ENCODE measurements around the gene CFAP100.

CFAP100 gene

GRCh38 chr3:126353694-126354321 is 40.9 kb upstream of the CFAP100 start:
- peaks cover 0 to 22% (median 18%) of the 10 kb centered on the region in 4 experiments for H3K4me1 ChIP-seq (ENCODE audit: control extremely low read depth in 1 of 4, control insufficient read depth in 4 of 4, insufficient read depth in 4 of 4, low read length in 3 of 4)
- peaks cover 2 to 47% (median 26%) of the 10 kb centered on the region in 5 experiments for H3K27me3 ChIP-seq (replicated peaks in 2 of 5; ENCODE audit: control insufficient read depth in 4 of 5, insufficient read depth in 5 of 5, low read length in 4 of 5)
- WGBS (ENCODE audit: insufficient coverage): 100% methylated on average over 4 of the region's 8 CpGs
- no peaks in the 10 kb centered on the region for H3K36me3 ChIP-seq (ENCODE audit: control insufficient read depth in 4 of 4, insufficient read depth in 4 of 4, low read length in 3 of 4)
- CTCF ChIA-PET: interaction anchor here (1.4 kb wide), 1 partner anchor 11 kb away, joined by 3 read pairs; no protein-coding TSS in a partner anchor
- peaks cover 0 to 2% (median 0%) of the 10 kb centered on the region in 5 experiments for H3K9me3 ChIP-seq (ENCODE audit: control extremely low read depth in 1 of 5, control insufficient read depth in 4 of 5, insufficient read depth in 2 of 5, low read depth in 1 of 5, low read length in 4 of 5)
- no peak for DNase-seq
- no peak overlapping the region for H3K4me3 ChIP-seq (ENCODE audit: control insufficient read depth in 1 of 7, extremely low read depth in 1 of 7, insufficient read depth in 4 of 7, low read depth in 2 of 7, low read length in 6 of 7)
- H3K27ac ChIP-seq (ENCODE audit: insufficient read depth in 1 of 2, low read depth in 1 of 2, low read length in 2 of 2, poor library complexity in 1 of 2, severe bottlenecking in 2 of 2): no peak overlapping the region
- POLR2A ChIA-PET: no interaction called here

DNA sequence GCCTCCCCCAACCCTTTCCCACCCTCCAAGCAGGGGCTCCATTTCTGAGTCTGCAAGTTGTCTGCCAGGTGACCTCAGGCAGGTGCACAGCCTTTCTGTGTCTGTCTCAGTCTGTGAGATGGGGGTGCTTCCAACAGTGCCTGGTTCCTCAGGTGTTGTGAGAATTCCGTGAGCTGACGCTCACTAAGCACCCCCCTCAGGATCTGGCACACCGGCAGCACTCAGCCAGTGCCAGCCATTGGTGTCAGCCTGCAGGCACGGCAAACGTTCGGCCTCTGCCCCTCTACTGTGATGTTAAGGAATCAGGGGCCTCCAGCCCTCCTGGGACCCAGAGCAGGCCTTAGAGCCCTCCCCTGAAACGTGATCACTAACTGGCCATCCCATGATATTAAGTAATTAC is 39.9 kb upstream of the CFAP100 start:
- ChIA-PET POLR2A (no interaction called here), CTCF (interaction anchor here (1.4 kb wide), 1 partner anchor 10 kb away, joined by 3 read pairs; no protein-coding TSS in a partner anchor)
- peaks cover 0 to 22% (median 18%) of the 10 kb centered on the region in 4 experiments for H3K4me1 ChIP-seq (ENCODE audit: control extremely low read depth in 1 of 4, control insufficient read depth in 4 of 4, insufficient read depth in 4 of 4, low read length in 3 of 4)
- no peak for DNase-seq
- no peak overlapping the region for H3K27ac ChIP-seq (ENCODE audit: insufficient read depth in 1 of 2, low read depth in 1 of 2, low read length in 2 of 2, poor library complexity in 1 of 2, severe bottlenecking in 2 of 2)
- WGBS (ENCODE audit: insufficient coverage): 93% methylated on average over 5 of the region's 7 CpGs
- H3K27me3 ChIP-seq (replicated peaks in 2 of 5; ENCODE audit: control insufficient read depth in 4 of 5, insufficient read depth in 5 of 5, low read length in 4 of 5): peaks cover 10 to 57% (median 29%) of the 10 kb centered on the region in 5 experiments
- no peak overlapping the region for H3K4me3 ChIP-seq (ENCODE audit: control insufficient read depth in 1 of 7, extremely low read depth in 1 of 7, insufficient read depth in 4 of 7, low read depth in 2 of 7, low read length in 6 of 7)
- H3K9me3 ChIP-seq (ENCODE audit: control extremely low read depth in 1 of 5, control insufficient read depth in 4 of 5, insufficient read depth in 2 of 5, low read depth in 1 of 5, low read length in 4 of 5): peaks cover 0 to 10% (median 2%) of the 10 kb centered on the region in 5 experiments
- H3K36me3 ChIP-seq (ENCODE audit: control insufficient read depth in 4 of 4, insufficient read depth in 4 of 4, low read length in 3 of 4): no peaks in the 10 kb centered on the region

- no peak overlapping the region for H3K27ac ChIP-seq (ENCODE audit: insufficient read depth in 1 of 2, low read depth in 1 of 2, low read length in 2 of 2, poor library complexity in 1 of 2, severe bottlenecking in 2 of 2)
- peaks cover 0 to 22% (median 18%) of the 10 kb centered on the region in 4 experiments for H3K4me1 ChIP-seq (ENCODE audit: control extremely low read depth in 1 of 4, control insufficient read depth in 4 of 4, insufficient read depth in 4 of 4, low read length in 3 of 4)
- H3K36me3 ChIP-seq (ENCODE audit: control insufficient read depth in 4 of 4, insufficient read depth in 4 of 4, low read length in 3 of 4): no peaks in the 10 kb centered on the region
- peaks cover 10 to 62% (median 31%) of the 10 kb centered on the region in 5 experiments for H3K27me3 ChIP-seq (replicated peaks in 2 of 5; ENCODE audit: control insufficient read depth in 4 of 5, insufficient read depth in 5 of 5, low read length in 4 of 5)
- DNase-seq: no peak
- 100% methylated on average over 2 of the region's 3 CpGs for WGBS (ENCODE audit: insufficient coverage)
- no peak overlapping the region for H3K4me3 ChIP-seq (ENCODE audit: control insufficient read depth in 1 of 7, extremely low read depth in 1 of 7, insufficient read depth in 4 of 7, low read depth in 2 of 7, low read length in 6 of 7)
- H3K9me3 ChIP-seq (ENCODE audit: control extremely low read depth in 1 of 5, control insufficient read depth in 4 of 5, insufficient read depth in 2 of 5, low read depth in 1 of 5, low read length in 4 of 5): peaks cover 0 to 10% (median 2%) of the 10 kb centered on the region in 5 experiments
- ChIA-PET CTCF (interaction anchor here (1.4 kb wide), 1 partner anchor 10 kb away, joined by 3 read pairs; no protein-coding TSS in a partner anchor), POLR2A (no interaction called here)
Observed at GRCh38 chr3:126355251-126355650, 39.5 kb upstream of the CFAP100 start.

DNA sequence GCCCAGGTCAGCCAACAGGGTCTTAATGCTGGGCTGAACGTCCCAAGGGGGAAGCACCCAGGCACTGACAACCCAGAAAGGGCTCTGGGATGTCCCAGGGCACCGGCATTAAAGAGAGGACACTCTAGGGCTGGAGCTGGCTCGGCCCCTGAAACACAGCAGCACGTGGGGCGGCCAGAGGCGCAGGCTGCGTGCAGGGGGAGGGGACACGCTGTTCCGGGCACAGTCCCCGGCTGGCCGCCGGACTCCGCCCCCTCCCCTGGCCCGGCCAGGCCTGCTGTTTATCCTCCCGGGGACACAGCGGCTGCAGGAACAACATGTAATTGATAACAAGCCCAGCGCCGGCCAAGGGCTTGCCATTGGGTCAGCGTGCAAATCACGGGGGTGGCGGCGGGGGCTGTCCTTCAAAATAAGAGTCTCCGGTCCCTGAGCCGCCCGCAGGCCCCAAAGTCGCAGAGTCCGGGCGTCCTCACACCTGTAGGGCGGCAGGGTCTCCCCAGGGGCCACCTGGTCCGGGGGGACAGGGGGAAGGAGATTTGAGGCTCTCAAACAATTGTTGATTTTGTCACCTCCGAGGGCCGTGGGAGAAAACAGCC is 38.8 kb upstream of the CFAP100 start:
- DNase-seq: peak in 1 of 3 donors; percentile 4
- H3K4me3 ChIP-seq (ENCODE audit: control insufficient read depth in 1 of 7, extremely low read depth in 1 of 7, insufficient read depth in 4 of 7, low read depth in 2 of 7, low read length in 6 of 7): peak overlapping the region in 5 of 7 experiments; percentile 13 to 70 (median 59)
- ChIA-PET POLR2A (no interaction called here), CTCF (no interaction called here)
- H3K9me3 ChIP-seq (ENCODE audit: control extremely low read depth in 1 of 5, control insufficient read depth in 4 of 5, insufficient read depth in 2 of 5, low read depth in 1 of 5, low read length in 4 of 5): peaks cover 0 to 10% (median 2%) of the 10 kb centered on the region in 5 experiments
- H3K27me3 ChIP-seq (replicated peaks in 2 of 5; ENCODE audit: control insufficient read depth in 4 of 5, insufficient read depth in 5 of 5, low read length in 4 of 5): peaks cover 10 to 67% (median 32%) of the 10 kb centered on the region in 5 experiments
- WGBS (ENCODE audit: insufficient coverage): 5% methylated on average over 25 of the region's 32 CpGs
- H3K27ac ChIP-seq (ENCODE audit: insufficient read depth in 1 of 2, low read depth in 1 of 2, low read length in 2 of 2, poor library complexity in 1 of 2, severe bottlenecking in 2 of 2): no peak overlapping the region
- H3K4me1 ChIP-seq (ENCODE audit: control extremely low read depth in 1 of 4, control insufficient read depth in 4 of 4, insufficient read depth in 4 of 4, low read length in 3 of 4): peaks cover 0 to 22% (median 18%) of the 10 kb centered on the region in 4 experiments
- no peaks in the 10 kb centered on the region for H3K36me3 ChIP-seq (ENCODE audit: control insufficient read depth in 4 of 4, insufficient read depth in 4 of 4, low read length in 3 of 4)

DNA sequence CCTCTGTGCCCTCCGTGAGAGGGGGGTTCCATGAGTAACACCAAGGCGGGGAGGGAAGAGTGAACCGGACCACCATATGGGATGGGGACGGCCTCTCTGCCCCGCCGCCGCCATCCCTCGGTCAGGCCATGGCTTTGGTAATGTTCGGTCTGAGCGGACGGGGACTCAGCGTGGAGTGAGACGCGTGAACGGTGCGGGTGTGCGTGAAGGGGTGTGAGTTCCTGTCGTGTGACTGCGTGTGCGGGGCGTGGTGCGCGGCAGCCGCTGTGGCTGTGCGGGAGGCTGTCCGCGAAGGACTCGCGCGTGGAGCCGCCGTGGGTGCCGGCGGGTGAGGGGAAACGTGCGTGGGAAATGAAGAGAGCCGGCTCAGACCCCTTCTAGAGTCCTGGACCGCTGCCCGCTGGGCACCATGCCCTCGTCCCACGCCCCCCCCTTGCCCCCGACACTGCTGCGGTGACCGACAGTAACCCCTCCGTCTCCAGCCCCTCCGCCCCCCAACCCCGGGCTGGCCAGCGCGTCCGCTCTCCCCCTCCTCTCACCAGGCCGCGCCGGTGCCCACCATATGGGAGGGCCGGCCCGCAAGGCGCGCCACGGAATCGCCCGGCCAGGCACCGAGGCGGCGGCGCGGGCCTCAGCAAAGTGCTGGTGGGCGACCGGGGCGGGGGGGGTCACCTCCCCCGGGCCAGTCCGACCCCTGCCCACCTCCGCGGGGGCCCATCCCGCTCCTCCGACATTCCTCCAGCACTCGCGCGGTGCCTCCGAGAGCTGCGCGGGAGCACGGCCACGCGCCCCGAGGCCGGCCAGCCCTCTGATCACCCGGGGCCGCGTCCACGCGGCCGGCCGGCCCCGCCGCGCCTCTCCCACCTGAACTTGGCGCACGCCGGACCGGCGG is 38.1 kb upstream of the CFAP100 start:
- H3K36me3 ChIP-seq (ENCODE audit: control insufficient read depth in 4 of 4, insufficient read depth in 4 of 4, low read length in 3 of 4): no peaks in the 10 kb centered on the region
- peaks cover 0 to 10% (median 2%) of the 10 kb centered on the region in 5 experiments for H3K9me3 ChIP-seq (ENCODE audit: control extremely low read depth in 1 of 5, control insufficient read depth in 4 of 5, insufficient read depth in 2 of 5, low read depth in 1 of 5, low read length in 4 of 5)
- H3K4me1 ChIP-seq (ENCODE audit: control extremely low read depth in 1 of 4, control insufficient read depth in 4 of 4, insufficient read depth in 4 of 4, low read length in 3 of 4): peaks cover 0 to 22% (median 18%) of the 10 kb centered on the region in 4 experiments
- POLR2A ChIA-PET: no interaction called here
- CTCF ChIA-PET: interaction anchor here (1.5 kb wide), 1 partner anchor 33 kb away, joined by 3 read pairs; no protein-coding TSS in a partner anchor
- under 1% methylated on average over 66 of the region's 100 CpGs for WGBS (ENCODE audit: insufficient coverage)
- H3K4me3 ChIP-seq (ENCODE audit: control insufficient read depth in 1 of 7, extremely low read depth in 1 of 7, insufficient read depth in 4 of 7, low read depth in 2 of 7, low read length in 6 of 7): peak overlapping the region in 6 of 7 experiments; percentile 34 to 70 (median 54)
- DNase-seq: peak in 2 of 3 donors; percentile 41 to 56
- H3K27me3 ChIP-seq (replicated peaks in 2 of 5; ENCODE audit: control insufficient read depth in 4 of 5, insufficient read depth in 5 of 5, low read length in 4 of 5): peaks cover 10 to 74% (median 34%) of the 10 kb centered on the region in 5 experiments
- H3K27ac ChIP-seq (ENCODE audit: insufficient read depth in 1 of 2, low read depth in 1 of 2, low read length in 2 of 2, poor library complexity in 1 of 2, severe bottlenecking in 2 of 2): no peak overlapping the region

DNA sequence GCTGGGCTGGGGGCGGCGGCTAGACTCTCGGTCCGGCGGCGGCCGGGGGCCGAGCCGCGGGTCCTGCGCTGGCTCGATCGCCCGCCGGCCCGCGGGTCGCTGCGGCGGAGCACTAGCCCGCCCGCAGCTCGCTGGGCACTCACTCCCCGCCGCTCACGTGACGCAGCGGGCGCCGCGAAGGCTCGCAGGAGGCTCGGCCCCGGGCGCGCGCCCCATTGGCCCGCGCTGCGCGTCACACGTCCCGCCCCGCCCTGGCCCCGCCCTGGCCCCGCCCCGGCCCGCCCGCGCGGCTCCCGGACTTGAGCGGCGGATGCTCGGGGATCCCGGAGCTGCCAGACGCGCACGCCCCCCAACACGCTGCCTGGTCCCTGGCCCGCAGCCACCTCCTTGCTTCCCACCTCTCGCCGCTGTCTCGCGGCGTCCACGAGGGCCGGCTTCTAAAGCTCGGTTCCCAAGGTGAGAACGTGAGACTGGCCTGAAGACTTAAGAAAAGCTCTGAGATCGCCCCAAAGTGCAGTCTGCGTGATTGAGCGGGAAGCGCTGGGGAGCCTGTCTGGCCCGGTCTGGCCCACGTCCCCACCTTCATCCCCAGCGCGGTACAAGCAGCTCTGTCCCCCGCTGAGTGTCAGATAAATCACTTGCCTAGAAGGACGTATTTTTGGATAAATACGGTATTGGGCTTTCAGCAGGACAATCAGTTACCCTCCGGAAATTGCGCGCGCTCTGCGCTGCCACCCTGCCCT is 37.2 kb upstream of the CFAP100 start, which contains the start of gene KLF15:
TSS of gene KLF15 (minus strand) at position 114 of the 743 bp plus-strand sequence. CDS start 4,486 bp downstream, outside the sequence.
- H3K27me3 ChIP-seq (replicated peaks in 2 of 5; ENCODE audit: control insufficient read depth in 4 of 5, insufficient read depth in 5 of 5, low read length in 4 of 5): peaks cover 10 to 79% (median 35%) of the 10 kb centered on the region in 5 experiments
- peaks cover 0 to 22% (median 18%) of the 10 kb centered on the region in 4 experiments for H3K4me1 ChIP-seq (ENCODE audit: control extremely low read depth in 1 of 4, control insufficient read depth in 4 of 4, insufficient read depth in 4 of 4, low read length in 3 of 4)
- no peaks in the 10 kb centered on the region for H3K36me3 ChIP-seq (ENCODE audit: control insufficient read depth in 4 of 4, insufficient read depth in 4 of 4, low read length in 3 of 4)
- no peak within 1 kb of the TSS for H3K27ac ChIP-seq (ENCODE audit: insufficient read depth in 1 of 2, low read depth in 1 of 2, low read length in 2 of 2, poor library complexity in 1 of 2, severe bottlenecking in 2 of 2)
- POLR2A ChIA-PET: no interaction called here
- peak; percentile 63 to 80 (median 76) for DNase-seq
- peak within 1 kb of the TSS; percentile 4 to 70 (median 58) for H3K4me3 ChIP-seq (ENCODE audit: control insufficient read depth in 1 of 7, extremely low read depth in 1 of 7, insufficient read depth in 4 of 7, low read depth in 2 of 7, low read length in 6 of 7)
- under 1% methylated on average over 53 of the region's 86 CpGs for WGBS (ENCODE audit: insufficient coverage)
- peaks cover 0 to 10% (median 2%) of the 10 kb centered on the region in 5 experiments for H3K9me3 ChIP-seq (ENCODE audit: control extremely low read depth in 1 of 5, control insufficient read depth in 4 of 5, insufficient read depth in 2 of 5, low read depth in 1 of 5, low read length in 4 of 5)
- CTCF ChIA-PET: interaction anchor here (1.5 kb wide), 1 partner anchor 33 kb away, joined by 3 read pairs; no protein-coding TSS in a partner anchor

Measured in common myeloid progenitor, CD34-positive (primary cell).